Stimulated activated effector memory CD8-positive, alpha-beta T cell treated with anti-CD3 and anti-CD28 coated beads, Interleukin-12 subunit alpha, Interleukin-12 subunit beta, amount 100 ng/mL, for 72 hours (primary cell): ENCODE measurements around the gene CTNNA3.

Experiments
- ATAC-seq: fragments of 150-1000 bp; cut with Tn5 transposase; 2 replicates; pipeline ENCODE4 v1.10.0; 2021
- DNase-seq, 2 donors: peaks; one replicate each; pipeline ENCODE4 v3.0.0; 2021 to 2022; ENCODE audit warnings: low spot score in 2 of 2
- H3K27ac Mint-ChIP-seq: one replicate; pipeline ENCODE4 v1.8.0; 2022; ENCODE audit warnings: mild to moderate bottlenecking, mixed read lengths
- H3K36me3 Mint-ChIP-seq: one replicate; pipeline ENCODE4 v1.8.0; 2022; ENCODE audit warnings: mild to moderate bottlenecking, mixed read lengths
- H3K4me1 Mint-ChIP-seq: one replicate; pipeline ENCODE4 v1.8.0; 2022; ENCODE audit warnings: mixed read lengths
- H3K4me3 Mint-ChIP-seq: one replicate; pipeline ENCODE4 v1.8.0; 2022; ENCODE audit warnings: mild to moderate bottlenecking, mixed read lengths
- H3K9me3 Mint-ChIP-seq: one replicate; pipeline ENCODE4 v1.8.0; 2022; ENCODE audit warnings: mixed read lengths

CTNNA3 gene

GRCh38 chr10:67297637-67298181 is 398.3 kb downstream of the CTNNA3 start:
- DNase-seq: no peak
- Mint-ChIP-seq H3K36me3 (no peaks in the 10 kb centered on the region), H3K27ac (no peak overlapping the region), H3K4me1 (no peaks in the 10 kb centered on the region), H3K9me3 (peaks cover 2% of the 10 kb centered on the region), H3K4me3 (no peak overlapping the region)
- ATAC-seq: no peak

GRCh38 chr10:67296926-67297325 is 399.1 kb downstream of the CTNNA3 start:
- Mint-ChIP-seq H3K4me1 (no peaks in the 10 kb centered on the region), H3K9me3 (peaks cover 2% of the 10 kb centered on the region), H3K36me3 (no peaks in the 10 kb centered on the region), H3K4me3 (no peak overlapping the region), H3K27ac (no peak overlapping the region)
- no peak for ATAC-seq
- DNase-seq: no peak

GRCh38 chr10:67288688-67289410 is 407.1 kb downstream of the CTNNA3 start:
- DNase-seq (no peak), ATAC-seq (no peak)
- Mint-ChIP-seq H3K4me3 (no peak overlapping the region), H3K36me3 (no peaks in the 10 kb centered on the region), H3K27ac (no peak overlapping the region), H3K9me3 (peaks cover 7% of the 10 kb centered on the region), H3K4me1 (no peaks in the 10 kb centered on the region)

- Mint-ChIP-seq H3K4me3 (no peak overlapping the region), H3K36me3 (no peaks in the 10 kb centered on the region), H3K9me3 (peaks cover 4% of the 10 kb centered on the region), H3K4me1 (no peaks in the 10 kb centered on the region), H3K27ac (no peak overlapping the region)
- ATAC-seq (no peak), DNase-seq (no peak)
These were observed 411.4 kb downstream of the CTNNA3 start for GRCh38 chr10:67284589-67284988.

- no peak for DNase-seq
- Mint-ChIP-seq H3K4me3 (no peak overlapping the region), H3K9me3 (no peaks in the 10 kb centered on the region), H3K36me3 (no peaks in the 10 kb centered on the region), H3K27ac (no peak overlapping the region), H3K4me1 (no peaks in the 10 kb centered on the region)
- ATAC-seq: no peak
These were observed 413.1 kb downstream of the CTNNA3 start for GRCh38 chr10:67282871-67283270.

GRCh38 chr10:67280405-67280804 is 415.6 kb downstream of the CTNNA3 start:
- Mint-ChIP-seq H3K36me3 (no peaks in the 10 kb centered on the region), H3K4me1 (no peaks in the 10 kb centered on the region), H3K4me3 (no peak overlapping the region), H3K27ac (no peak overlapping the region), H3K9me3 (no peaks in the 10 kb centered on the region)
- DNase-seq (no peak), ATAC-seq (no peak)

GRCh38 chr10:67277402-67277801 is 418.6 kb downstream of the CTNNA3 start:
- H3K9me3 Mint-ChIP-seq: no peaks in the 10 kb centered on the region
- ATAC-seq (no peak), DNase-seq (no peak)
- no peak overlapping the region for H3K27ac Mint-ChIP-seq
- no peak overlapping the region for H3K4me3 Mint-ChIP-seq
- no peaks in the 10 kb centered on the region for H3K36me3 Mint-ChIP-seq
- H3K4me1 Mint-ChIP-seq: no peaks in the 10 kb centered on the region

- H3K27ac Mint-ChIP-seq: no peak overlapping the region
- no peaks in the 10 kb centered on the region for H3K36me3 Mint-ChIP-seq
- H3K4me3 Mint-ChIP-seq: no peak overlapping the region
- H3K4me1 Mint-ChIP-seq: no peaks in the 10 kb centered on the region
- ATAC-seq (no peak), DNase-seq (no peak)
- H3K9me3 Mint-ChIP-seq: no peaks in the 10 kb centered on the region
These were observed 426.2 kb downstream of the CTNNA3 start for GRCh38 chr10:67269828-67270227.

GRCh38 chr10:67268146-67268545 is 427.8 kb downstream of the CTNNA3 start:
- Mint-ChIP-seq H3K4me3 (no peak overlapping the region), H3K9me3 (no peaks in the 10 kb centered on the region)
- no peak for ATAC-seq

GRCh38 chr10:67262675-67263074 is 433.3 kb downstream of the CTNNA3 start:
- H3K27ac Mint-ChIP-seq: no peak overlapping the region
- H3K36me3 Mint-ChIP-seq: no peaks in the 10 kb centered on the region
- no peaks in the 10 kb centered on the region for H3K4me1 Mint-ChIP-seq
- H3K4me3 Mint-ChIP-seq: no peak overlapping the region
- DNase-seq: no peak
- ATAC-seq: no peak
- H3K9me3 Mint-ChIP-seq: no peaks in the 10 kb centered on the region

More at GRCh38 chr10:67268146-67268545, 427.8 kb downstream of the CTNNA3 start:
- H3K27ac Mint-ChIP-seq: no peak overlapping the region
- no peaks in the 10 kb centered on the region for H3K36me3 Mint-ChIP-seq
- no peaks in the 10 kb centered on the region for H3K4me1 Mint-ChIP-seq
- DNase-seq: no peak

- ATAC-seq: no peak
- Mint-ChIP-seq H3K4me3 (no peak overlapping the region), H3K27ac (no peak overlapping the region), H3K9me3 (no peaks in the 10 kb centered on the region), H3K4me1 (no peaks in the 10 kb centered on the region), H3K36me3 (no peaks in the 10 kb centered on the region)
- no peak for DNase-seq
These were observed 434.6 kb downstream of the CTNNA3 start for GRCh38 chr10:67261300-67261797.

- Mint-ChIP-seq H3K27ac (no peak overlapping the region), H3K36me3 (no peaks in the 10 kb centered on the region), H3K4me3 (no peak overlapping the region), H3K4me1 (no peaks in the 10 kb centered on the region), H3K9me3 (no peaks in the 10 kb centered on the region)
- DNase-seq: no peak
- no peak for ATAC-seq
These were observed 436.6 kb downstream of the CTNNA3 start for GRCh38 chr10:67259319-67259929.

- ATAC-seq (no peak), DNase-seq (no peak)
- Mint-ChIP-seq H3K4me3 (no peak overlapping the region), H3K9me3 (no peaks in the 10 kb centered on the region), H3K27ac (no peak overlapping the region), H3K36me3 (no peaks in the 10 kb centered on the region), H3K4me1 (no peaks in the 10 kb centered on the region)
These were observed 438.4 kb downstream of the CTNNA3 start for GRCh38 chr10:67257427-67258144.

- Mint-ChIP-seq H3K9me3 (no peaks in the 10 kb centered on the region), H3K4me3 (no peak overlapping the region), H3K36me3 (no peaks in the 10 kb centered on the region), H3K4me1 (no peaks in the 10 kb centered on the region), H3K27ac (no peak overlapping the region)
- no peak for DNase-seq
- no peak for ATAC-seq
These were observed 439.0 kb downstream of the CTNNA3 start for GRCh38 chr10:67257018-67257417.

GRCh38 chr10:67250686-67251085 is 445.3 kb downstream of the CTNNA3 start:
- DNase-seq (no peak), ATAC-seq (no peak)
- Mint-ChIP-seq H3K27ac (no peak overlapping the region), H3K36me3 (no peaks in the 10 kb centered on the region), H3K4me1 (no peaks in the 10 kb centered on the region), H3K9me3 (peaks cover 4% of the 10 kb centered on the region), H3K4me3 (no peak overlapping the region)
